ENCODE results near the gene HOXB5. TPM values are rescaled to one million over a fixed set of nuclear protein-coding genes. Genes with fewer than 3 reads are reported as not detected.

HOXB5 gene
- total RNA-seq, 1 experiment from 2014 or later, result 19.8 TPM

DNA sequence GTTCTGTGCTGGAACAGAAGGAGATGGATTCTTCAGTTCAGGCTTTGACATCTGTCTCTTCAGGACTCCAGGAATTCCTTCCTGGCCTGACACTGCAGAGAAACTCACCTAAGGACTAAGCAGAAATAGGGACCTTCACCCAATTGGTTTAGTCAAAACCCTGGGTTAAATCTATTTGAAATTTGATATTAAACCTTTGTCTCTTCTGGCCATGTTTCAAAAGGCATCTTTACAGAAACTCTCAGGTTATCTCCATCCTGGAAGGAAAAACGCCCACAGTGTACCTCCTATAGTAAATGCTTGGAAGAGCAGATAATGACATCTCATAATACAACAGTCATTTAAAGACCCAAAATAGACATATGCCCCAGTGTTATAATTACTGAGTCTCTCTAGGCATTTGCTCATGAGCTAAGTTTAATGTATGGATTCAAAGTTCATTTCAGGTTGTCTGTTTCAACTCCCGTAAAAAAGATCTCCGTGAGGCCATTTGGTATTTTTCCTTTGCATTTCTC lies 9.8 kb downstream of the HOXB5 start:
- Histone ChIP-seq H3K4me3 (replicated peaks in 1 of 2; ENCODE audit: low read depth in 1 of 2, low read length in 2 of 2) (no peak overlapping the region; a peak in 1 of 4 replicates), H3K79me2 (ENCODE audit: insufficient read depth, low read length) (peaks cover 84% of the 10 kb centered on the region), H3K9ac (ENCODE audit: low read length) (peak overlapping the region; percentile 63), H3K4me1 (ENCODE audit: control insufficient read depth in 1 of 2, insufficient read depth in 2 of 2, low read length in 2 of 2) (peaks cover 27 to 73% of the 10 kb centered on the region in 2 experiments), H3K36me3 (ENCODE audit: control insufficient read depth in 1 of 2, insufficient read depth in 2 of 2, low read length in 2 of 2) (no peaks in the 10 kb centered on the region), H3K4me2 (ENCODE audit: low read length) (peak overlapping the region; percentile 98), H3K9me2 (ENCODE audit: insufficient read depth) (no peaks in the 10 kb centered on the region), H3K27me3 (ENCODE audit: insufficient read depth, low read length) (no peaks in the 10 kb centered on the region), H2AFZ (ENCODE audit: low read depth, low read length, poor library complexity, severe bottlenecking) (no peak overlapping the region), H3K27ac (ENCODE audit: low read depth, low read length) (peak overlapping the region; percentile 91), H3K9me3 (ENCODE audit: control insufficient read depth in 1 of 2, insufficient read depth in 1 of 2, low read depth in 1 of 2, low read length in 2 of 2) (no peaks in the 10 kb centered on the region), H4K20me1 (ENCODE audit: insufficient read depth) (no peaks in the 10 kb centered on the region)
- intact Hi-C loops (cut with micrococcal nuclease), result no loop called here
- POLR2A ChIA-PET, result no interaction called here
- RAD21 ChIA-PET (ENCODE audit: low non-redundant PET in 1 of 2, low total read pairs in 2 of 2, uncharacterized antibody in 2 of 2, unreplicated experiment in 2 of 2), result interaction anchor here in 1 of 2 experiments (1.1 kb wide), 1 partner anchor 324 kb away, joined by 3 read pairs; no protein-coding TSS in a partner anchor
- CTCF ChIA-PET, result interaction anchor here (0.5 to 1.6 kb wide), 3 partner anchors 232 to 505 kb away, joined by 3 to 10 read pairs (median 4); no protein-coding TSS in a partner anchor
- BruUV-seq (replicated peaks), result no TSS peak
- TF ChIP-seq ZNF274 (IDR thresholded peaks at IDR 0.05; ENCODE audit: low read depth, low read length), result no peak
- TF ChIP-seq EZH2 (IDR thresholded peaks at IDR 0.05), result no peak
- TF ChIP-seq, protein P1, sequence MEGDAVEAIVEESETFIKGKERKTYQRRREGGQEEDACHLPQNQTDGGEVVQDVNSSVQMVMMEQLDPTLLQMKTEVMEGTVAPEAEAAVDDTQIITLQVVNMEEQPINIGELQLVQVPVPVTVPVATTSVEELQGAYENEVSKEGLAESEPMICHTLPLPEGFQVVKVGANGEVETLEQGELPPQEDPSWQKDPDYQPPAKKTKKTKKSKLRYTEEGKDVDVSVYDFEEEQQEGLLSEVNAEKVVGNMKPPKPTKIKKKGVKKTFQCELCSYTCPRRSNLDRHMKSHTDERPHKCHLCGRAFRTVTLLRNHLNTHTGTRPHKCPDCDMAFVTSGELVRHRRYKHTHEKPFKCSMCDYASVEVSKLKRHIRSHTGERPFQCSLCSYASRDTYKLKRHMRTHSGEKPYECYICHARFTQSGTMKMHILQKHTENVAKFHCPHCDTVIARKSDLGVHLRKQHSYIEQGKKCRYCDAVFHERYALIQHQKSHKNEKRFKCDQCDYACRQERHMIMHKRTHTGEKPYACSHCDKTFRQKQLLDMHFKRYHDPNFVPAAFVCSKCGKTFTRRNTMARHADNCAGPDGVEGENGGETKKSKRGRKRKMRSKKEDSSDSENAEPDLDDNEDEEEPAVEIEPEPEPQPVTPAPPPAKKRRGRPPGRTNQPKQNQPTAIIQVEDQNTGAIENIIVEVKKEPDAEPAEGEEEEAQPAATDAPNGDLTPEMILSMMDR (IDR thresholded peaks at IDR 0.05 in 2 of 3, conservative IDR thresholded peaks at IDR 0.05 in 1 of 3; ENCODE audit: borderline replicate concordance in 1 of 3, insufficient read depth in 1 of 3, low read depth in 2 of 3, low read length in 2 of 3), result no peak
- no peak for ATAC-seq
- no peak for DNase-seq (ENCODE audit: low read depth, low spot score)

DNA sequence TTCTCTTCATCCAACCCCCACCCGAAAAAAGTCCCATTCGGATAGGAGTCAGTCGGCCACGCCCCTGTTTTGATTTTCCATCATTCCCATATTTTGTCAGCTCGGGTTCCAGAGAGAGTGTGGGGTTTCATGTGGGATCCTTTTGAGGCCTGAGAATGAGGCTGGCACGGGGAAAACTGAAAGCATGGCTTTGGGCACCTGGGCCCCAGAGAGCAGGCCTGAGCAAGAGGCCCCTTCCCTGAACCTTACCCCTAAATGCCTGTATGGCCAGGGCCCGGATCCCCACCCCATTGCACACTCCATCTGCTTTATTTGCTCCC lies 10.9 kb downstream of the HOXB5 start:
- H3K9me2 ChIP-seq (ENCODE audit: insufficient read depth), result no peaks in the 10 kb centered on the region
- H3K27me3 ChIP-seq (ENCODE audit: insufficient read depth, low read length), result no peaks in the 10 kb centered on the region
- POLR2A ChIA-PET, result interaction anchor here (1.0 to 1.1 kb wide), 4 partner anchors 18 to 346 kb away, joined by 3 to 4 read pairs (median 3); partner anchors contain the start of gene HOXB8
- no peak for DNase-seq (ENCODE audit: low read depth, low spot score)
- RAD21 ChIA-PET (ENCODE audit: low non-redundant PET in 1 of 2, low total read pairs in 2 of 2, uncharacterized antibody in 2 of 2, unreplicated experiment in 2 of 2), result interaction anchor here in 1 of 2 experiments (1.1 kb wide), 1 partner anchor 323 kb away, joined by 3 read pairs; no protein-coding TSS in a partner anchor
- no peak overlapping the region for H2AFZ ChIP-seq (ENCODE audit: low read depth, low read length, poor library complexity, severe bottlenecking)
- TF ChIP-seq, protein P2, sequence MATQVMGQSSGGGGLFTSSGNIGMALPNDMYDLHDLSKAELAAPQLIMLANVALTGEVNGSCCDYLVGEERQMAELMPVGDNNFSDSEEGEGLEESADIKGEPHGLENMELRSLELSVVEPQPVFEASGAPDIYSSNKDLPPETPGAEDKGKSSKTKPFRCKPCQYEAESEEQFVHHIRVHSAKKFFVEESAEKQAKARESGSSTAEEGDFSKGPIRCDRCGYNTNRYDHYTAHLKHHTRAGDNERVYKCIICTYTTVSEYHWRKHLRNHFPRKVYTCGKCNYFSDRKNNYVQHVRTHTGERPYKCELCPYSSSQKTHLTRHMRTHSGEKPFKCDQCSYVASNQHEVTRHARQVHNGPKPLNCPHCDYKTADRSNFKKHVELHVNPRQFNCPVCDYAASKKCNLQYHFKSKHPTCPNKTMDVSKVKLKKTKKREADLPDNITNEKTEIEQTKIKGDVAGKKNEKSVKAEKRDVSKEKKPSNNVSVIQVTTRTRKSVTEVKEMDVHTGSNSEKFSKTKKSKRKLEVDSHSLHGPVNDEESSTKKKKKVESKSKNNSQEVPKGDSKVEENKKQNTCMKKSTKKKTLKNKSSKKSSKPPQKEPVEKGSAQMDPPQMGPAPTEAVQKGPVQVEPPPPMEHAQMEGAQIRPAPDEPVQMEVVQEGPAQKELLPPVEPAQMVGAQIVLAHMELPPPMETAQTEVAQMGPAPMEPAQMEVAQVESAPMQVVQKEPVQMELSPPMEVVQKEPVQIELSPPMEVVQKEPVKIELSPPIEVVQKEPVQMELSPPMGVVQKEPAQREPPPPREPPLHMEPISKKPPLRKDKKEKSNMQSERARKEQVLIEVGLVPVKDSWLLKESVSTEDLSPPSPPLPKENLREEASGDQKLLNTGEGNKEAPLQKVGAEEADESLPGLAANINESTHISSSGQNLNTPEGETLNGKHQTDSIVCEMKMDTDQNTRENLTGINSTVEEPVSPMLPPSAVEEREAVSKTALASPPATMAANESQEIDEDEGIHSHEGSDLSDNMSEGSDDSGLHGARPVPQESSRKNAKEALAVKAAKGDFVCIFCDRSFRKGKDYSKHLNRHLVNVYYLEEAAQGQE (IDR thresholded peaks at IDR 0.05; ENCODE audit: low read depth), result no peak
- TF ChIP-seq POLR2AphosphoS5 (IDR thresholded peaks at IDR 0.05; ENCODE audit: low read depth, low read length), result 0 out of 2 replicates have a peak, but pooled peaks have one; percentile 4
- H3K9me3 ChIP-seq (ENCODE audit: control insufficient read depth in 1 of 2, insufficient read depth in 1 of 2, low read depth in 1 of 2, low read length in 2 of 2), result no peaks in the 10 kb centered on the region
- no peaks in the 10 kb centered on the region for H3K36me3 ChIP-seq (ENCODE audit: control insufficient read depth in 1 of 2, insufficient read depth in 2 of 2, low read length in 2 of 2)
- H3K4me3 ChIP-seq (replicated peaks in 1 of 2; ENCODE audit: low read depth in 1 of 2, low read length in 2 of 2), result peak overlapping the region; percentile 57
- H4K20me1 ChIP-seq (ENCODE audit: insufficient read depth), result no peaks in the 10 kb centered on the region
- peak overlapping the region; percentile 91 for H3K27ac ChIP-seq (ENCODE audit: low read depth, low read length)
- CTCF ChIA-PET, result interaction anchor here (0.6 to 1.6 kb wide), 2 partner anchors 275 to 320 kb away, joined by 3 to 4 read pairs; no protein-coding TSS in a partner anchor
- H3K4me1 ChIP-seq (ENCODE audit: control insufficient read depth in 1 of 2, insufficient read depth in 2 of 2, low read length in 2 of 2), result peaks cover 27 to 62% of the 10 kb centered on the region in 2 experiments
- BruUV-seq (replicated peaks), result no TSS peak
- peak overlapping the region; percentile 63 for H3K9ac ChIP-seq (ENCODE audit: low read length)
- intact Hi-C loops (cut with micrococcal nuclease), result no loop called here
- H3K4me2 ChIP-seq (ENCODE audit: low read length), result peak overlapping the region; percentile 98
- no peak for ATAC-seq
- H3K79me2 ChIP-seq (ENCODE audit: insufficient read depth, low read length), result peaks cover 90% of the 10 kb centered on the region

Data from HCT116 (cell line).